Panc1 (cell line): ENCODE results near the gene MELK.

Experiments
- CTCF ChIP-seq: fragments of 450-650 bp; IDR thresholded peaks from 2 replicates; pipeline ENCODE4 v1.5.1; 2017; ENCODE audit warnings: mild to moderate bottlenecking
- POLR2AphosphoS5 ChIP-seq: IDR thresholded peaks from 2 replicates; pipeline ENCODE4 v1.6.1; 2012; ENCODE audit warnings: mild to moderate bottlenecking, low read depth, low read length, moderate library complexity
- REST ChIP-seq, 2 experiments: IDR thresholded peaks; 2 replicates each; pipeline ENCODE4 v1.6.1; 2011 to 2012; ENCODE audit warnings: low read depth in 2 of 2, control low read depth in 1 of 2, low read length in 1 of 2, mild to moderate bottlenecking in 1 of 2, moderate library complexity in 1 of 2; ENCODE audit not compliant: insufficient read depth in 1 of 2
- SIN3A ChIP-seq: IDR thresholded peaks from 2 replicates; pipeline ENCODE4 v1.6.1; 2012; ENCODE audit warnings: low read depth, mild to moderate bottlenecking, low read length, moderate library complexity, borderline replicate concordance; ENCODE audit not compliant: insufficient read depth

GRCh38 chr9:36676778-36677485, 104.2 kb downstream of the MELK start:
- TF ChIP-seq CTCF = no peak
- no peak for TF ChIP-seq REST (IDR thresholded peaks at IDR 0.05; ENCODE audit: insufficient read depth in 1 of 2, low read depth in 2 of 2, low read length in 1 of 2)
- TF ChIP-seq POLR2AphosphoS5 = no peak
- TF ChIP-seq SIN3A = no peak
